CD4-positive, alpha-beta T cell treated with Interleukin-2 at 100 ng/mL for 4 hours (primary cell): ENCODE results near the gene EFCAB13.

Experiments
- DNase-seq: peaks from one replicate; pipeline ENCODE4 v3.0.0-alpha.2; 2020; ENCODE audit warnings: low spot score

The EFCAB13 gene

DNA sequence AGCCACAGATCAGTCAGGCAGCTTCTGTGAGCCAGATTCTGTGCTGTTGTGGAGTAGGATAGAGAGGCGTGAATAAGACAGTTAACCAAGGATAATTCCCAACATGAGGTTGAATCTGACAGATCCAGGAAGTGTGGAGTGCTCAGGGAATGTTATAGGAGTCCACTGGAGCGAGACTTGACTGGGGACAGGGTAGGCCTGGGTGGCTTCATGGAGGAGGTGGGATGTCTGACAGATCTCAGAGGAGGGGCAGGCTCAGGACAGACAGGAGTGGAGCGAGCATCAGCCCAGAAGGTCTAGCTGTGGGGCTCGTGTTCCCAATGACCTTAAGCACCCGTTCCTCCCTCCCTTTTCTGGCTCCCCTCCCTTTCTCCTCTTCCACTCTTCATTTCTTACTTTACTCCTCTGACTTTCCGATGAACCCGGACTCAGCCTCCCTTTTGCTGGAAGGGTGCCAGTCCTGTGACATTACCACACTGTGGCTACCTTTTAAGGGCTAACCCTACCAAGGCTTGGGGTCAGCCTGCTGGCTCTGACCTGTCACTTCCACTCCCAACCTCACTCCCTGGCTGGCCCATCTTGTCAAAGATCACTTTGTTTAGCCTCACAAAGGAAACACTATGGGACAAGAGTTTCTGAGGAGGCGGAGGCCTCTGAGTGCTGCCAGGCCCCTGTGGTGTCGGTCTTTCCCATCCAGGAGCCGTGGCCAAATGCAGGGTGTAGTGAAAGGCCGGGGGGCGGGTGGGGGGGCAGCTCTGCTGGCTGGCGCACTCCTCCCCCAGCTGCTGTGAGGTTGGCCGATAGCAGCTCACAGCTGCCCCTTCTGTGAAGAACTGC, 28.5 kb upstream of the EFCAB13 start:
- DNase-seq, result no peak

DNA sequence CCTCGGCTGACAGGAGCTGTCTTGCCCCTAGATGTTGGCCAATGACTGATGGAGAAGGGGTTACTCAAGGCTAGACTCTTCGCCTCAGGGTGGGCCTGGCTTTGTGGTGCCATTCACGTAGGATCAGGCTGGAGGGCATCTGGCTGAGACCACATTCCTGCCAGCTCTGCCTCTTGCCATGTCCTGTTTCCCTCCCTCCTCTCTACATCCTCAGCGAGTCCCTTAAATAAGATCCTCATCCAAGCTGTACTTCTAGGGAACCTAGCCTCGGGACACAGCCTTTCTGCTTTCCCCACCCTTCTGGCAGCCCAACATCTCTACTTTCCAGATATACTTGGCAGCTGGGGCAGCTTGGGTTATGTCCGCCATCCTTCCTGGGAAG, 27.9 kb upstream of the EFCAB13 start:
- no peak for DNase-seq

DNA sequence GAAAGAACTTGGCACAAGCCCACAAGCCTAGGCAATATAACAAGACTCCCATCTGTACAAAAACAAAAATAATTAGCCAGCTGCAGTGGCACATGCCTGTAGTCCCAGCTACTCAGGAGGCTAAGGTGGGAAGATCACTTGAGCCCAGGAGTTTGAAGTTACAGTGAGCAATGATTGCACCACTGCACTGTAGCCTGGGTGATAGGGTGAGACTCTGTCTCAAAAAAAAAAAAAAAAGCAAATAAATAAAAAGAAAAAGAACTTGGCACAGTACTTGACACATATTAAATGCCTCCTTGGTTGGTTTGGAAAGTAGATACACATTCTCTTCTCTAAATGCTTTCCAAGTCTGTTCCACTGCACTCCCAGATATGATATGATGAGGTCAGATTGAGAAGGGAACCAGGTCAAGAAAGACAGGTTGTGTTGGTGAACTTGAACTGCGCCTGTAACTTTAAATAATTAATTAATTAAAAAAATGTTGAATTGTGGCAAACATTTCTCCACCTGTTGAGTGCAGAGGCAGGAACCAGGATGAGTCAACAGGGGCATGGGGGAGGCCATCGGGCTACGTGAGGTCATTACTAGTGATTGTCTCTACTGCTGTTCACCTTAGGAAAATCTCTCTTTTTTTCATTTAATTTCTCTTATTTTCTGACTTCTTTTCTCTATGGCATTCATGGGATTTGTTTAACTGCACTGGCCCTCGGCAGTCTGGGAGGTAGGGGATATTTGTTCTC, 25.9 kb upstream of the EFCAB13 start:
- DNase-seq, result no peak

DNA sequence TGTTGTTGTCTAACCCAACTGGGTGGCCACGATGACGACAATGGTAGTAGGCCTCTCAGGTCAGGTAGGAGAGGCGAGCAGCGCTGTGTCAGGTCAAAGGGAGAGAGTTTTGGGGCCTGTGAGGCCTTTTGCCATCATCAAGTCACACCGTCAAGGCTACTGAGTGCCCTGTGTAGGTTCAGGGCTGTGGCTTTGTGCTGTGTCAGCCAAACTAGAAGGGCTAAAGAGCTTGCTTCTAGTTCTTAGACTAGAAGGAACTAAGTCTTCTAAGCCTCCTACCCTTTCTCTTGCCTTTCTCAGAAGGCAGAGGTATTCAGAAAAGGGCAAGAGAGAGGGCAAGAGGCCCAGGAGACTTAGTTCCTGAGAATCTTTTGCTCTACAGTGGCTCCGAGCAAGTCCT, 25.0 kb upstream of the EFCAB13 start:
- no peak for DNase-seq

DNA sequence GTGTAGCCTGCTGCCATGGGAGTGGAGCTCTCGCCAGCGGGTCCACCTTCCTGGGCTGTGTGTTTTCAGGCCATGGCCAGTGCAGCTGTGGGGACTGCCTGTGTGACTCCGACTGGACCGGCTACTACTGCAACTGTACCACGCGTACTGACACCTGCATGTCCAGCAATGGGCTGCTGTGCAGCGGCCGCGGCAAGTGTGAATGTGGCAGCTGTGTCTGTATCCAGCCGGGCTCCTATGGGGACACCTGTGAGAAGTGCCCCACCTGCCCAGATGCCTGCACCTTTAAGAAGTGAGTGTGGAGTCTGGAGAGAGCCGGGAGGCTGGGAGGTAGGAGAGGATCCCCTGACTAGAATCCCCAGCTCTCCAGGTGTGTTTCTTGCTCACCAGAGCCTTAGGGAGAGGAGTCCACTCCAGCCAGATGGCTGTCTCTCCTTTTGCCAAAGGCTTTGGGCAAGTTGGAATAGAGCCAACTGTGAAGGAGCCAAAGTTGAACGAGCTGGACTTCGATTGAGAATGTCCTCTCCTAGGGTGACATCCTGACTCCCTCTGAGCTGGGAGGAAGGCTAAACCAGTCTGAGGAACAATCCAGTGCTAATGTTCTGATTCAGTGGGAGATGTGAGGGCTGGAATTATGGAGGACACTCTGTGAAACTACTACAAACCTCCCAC, 24.4 kb upstream of the EFCAB13 start:
- no peak for DNase-seq

DNA sequence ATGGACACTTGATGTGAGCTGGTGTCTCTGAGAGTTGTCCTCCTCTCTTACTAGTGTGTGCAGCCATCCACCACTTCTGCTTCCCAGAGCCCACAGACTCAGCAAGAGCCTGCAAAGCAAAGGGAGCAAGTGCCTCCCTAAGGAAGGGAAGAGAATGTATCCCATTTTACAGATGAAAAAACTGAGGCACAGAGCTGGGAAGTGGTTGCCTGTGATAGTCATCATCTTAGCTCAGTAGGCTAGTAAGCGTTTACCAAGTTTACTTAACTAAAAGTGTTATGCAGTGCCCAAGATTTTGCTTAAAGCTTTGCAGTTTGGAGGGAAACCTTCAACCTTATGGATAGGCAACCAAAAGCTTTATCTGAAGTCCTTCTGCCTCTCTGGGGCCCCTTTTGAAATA, 23.0 kb upstream of the EFCAB13 start:
- no peak for DNase-seq

DNA sequence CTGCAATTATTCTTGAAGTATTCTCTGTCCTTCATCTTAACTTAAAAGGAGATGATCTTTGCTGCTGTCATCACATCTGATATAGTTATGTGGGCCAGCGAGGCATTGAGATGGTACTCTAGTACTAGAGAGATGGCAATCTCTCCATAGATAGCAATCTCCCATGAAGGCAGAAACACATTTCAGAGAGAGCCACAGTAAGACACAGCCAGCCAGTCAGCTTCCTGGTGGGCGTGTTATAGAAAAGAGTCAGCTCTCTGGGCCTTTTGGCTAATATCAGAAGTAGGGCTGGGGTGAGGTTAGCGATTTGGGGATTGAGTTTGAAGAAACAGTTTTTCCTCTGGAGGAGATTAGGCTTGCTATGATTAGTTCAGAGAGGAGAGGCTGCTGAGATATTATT, 22.6 kb upstream of the EFCAB13 start:
- DNase-seq, result no peak

DNA sequence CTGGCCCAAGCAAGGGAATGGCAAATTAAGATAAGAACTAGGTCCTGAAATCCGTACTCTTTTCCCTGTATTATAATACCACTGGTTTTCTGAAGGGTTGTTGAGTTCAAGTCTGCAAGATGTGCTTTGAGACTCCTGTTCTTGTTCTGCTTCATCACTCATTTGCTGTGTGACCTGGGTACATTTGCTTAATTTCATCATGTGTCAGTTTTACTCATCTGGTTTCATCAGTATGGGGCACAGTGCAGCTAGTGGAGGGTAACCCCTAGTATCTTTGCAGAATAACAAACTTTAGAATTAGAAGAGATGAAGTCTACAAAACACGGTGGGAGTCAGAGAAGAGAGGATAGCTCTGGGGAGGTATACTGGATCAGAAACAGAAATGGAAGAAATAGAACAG, 21.9 kb upstream of the EFCAB13 start:
- no peak for DNase-seq

DNA sequence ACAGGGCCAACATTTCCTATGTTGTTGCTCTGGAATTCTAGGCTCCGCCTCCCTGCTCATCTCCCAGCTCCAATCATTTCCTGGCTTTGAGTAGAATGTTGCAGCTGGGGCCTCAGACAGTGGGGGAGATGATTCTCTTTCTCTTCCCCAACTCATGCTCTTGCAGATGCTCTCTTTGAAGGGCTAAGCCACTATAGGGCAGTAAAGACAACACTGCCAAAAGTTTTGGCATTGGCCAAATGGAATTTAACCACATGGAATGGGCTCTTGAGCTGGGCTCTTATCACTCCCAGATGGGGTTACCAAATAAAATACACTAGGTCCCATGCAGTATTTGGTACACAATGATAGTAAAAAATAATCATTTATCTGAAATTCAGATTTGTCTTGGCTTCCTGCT, 19.6 kb upstream of the EFCAB13 start:
- DNase-seq, result no peak

DNA sequence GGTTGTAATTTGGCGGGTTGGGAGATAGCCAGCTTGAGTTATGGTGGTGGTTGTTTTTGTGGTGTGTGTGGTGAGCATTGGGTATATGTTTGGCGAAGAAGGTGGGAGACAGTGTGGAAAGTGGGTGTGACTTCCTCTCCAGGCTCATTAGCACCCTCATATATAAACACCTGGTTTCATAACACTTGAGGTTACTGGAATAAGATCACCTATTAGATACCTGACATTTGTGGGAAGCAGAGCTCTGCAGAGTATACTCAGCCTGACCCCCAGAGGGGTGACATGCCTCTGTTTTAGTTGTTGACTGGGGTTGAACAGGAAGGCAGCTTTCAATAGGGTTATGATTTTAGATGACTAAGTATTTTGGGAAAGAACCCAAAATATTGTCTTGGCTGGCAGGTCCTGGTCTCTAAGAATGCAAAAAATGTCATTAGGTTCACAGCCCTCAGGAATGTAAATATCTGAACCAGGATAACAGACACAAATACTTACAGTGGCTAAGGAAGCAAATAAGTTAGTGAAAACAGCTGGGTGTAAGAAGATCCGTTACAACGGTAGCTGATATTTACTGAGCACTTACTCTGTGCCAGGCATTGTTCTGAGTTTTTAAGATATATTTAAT, 18.3 kb upstream of the EFCAB13 start:
- peak; percentile 1 for DNase-seq

DNA sequence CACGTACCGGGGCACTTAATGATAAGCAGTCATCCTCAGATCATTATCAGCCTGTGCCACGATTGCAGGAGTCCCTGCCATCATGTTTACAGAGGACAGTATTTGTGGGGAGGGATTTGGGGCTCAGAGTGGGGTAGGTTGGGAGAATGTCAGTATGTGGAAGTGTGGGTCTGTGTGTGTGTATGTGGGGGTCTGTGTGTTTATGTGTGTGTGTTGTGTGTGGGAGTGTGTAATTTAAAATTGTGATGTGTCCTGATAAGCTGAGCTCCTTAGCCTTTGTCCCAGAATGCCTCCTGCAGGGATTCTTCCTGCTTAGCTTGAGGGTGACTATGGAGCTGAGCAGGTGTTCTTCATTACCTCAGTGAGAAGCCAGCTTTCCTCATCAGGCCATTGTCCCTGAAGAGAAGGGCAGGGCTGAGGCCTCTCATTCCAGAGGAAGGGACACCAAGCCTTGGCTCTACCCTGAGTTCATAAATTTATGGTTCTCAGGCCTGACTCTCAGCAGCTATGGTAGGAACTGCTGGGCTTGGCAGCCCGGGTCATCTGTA, 13.5 kb upstream of the EFCAB13 start:
- no peak for DNase-seq

DNA sequence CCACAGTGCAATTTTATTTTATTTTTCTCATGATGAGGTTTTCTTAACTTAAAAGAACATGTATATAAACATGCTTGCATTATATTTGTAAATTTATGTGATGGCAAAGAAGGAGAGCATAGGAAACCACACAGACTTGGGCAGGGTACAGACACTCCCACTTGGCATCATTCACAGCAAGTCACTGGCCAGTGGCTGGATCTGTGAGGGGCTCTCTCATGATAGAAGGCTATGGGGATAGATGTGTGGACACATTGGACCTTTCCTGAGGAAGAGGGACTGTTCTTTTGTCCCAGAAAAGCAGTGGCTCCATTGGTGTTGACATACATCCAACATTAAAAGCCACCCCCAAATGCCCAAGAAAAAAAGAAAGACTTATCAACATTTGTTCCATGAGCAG, 12.3 kb upstream of the EFCAB13 start:
- DNase-seq, result no peak

DNA sequence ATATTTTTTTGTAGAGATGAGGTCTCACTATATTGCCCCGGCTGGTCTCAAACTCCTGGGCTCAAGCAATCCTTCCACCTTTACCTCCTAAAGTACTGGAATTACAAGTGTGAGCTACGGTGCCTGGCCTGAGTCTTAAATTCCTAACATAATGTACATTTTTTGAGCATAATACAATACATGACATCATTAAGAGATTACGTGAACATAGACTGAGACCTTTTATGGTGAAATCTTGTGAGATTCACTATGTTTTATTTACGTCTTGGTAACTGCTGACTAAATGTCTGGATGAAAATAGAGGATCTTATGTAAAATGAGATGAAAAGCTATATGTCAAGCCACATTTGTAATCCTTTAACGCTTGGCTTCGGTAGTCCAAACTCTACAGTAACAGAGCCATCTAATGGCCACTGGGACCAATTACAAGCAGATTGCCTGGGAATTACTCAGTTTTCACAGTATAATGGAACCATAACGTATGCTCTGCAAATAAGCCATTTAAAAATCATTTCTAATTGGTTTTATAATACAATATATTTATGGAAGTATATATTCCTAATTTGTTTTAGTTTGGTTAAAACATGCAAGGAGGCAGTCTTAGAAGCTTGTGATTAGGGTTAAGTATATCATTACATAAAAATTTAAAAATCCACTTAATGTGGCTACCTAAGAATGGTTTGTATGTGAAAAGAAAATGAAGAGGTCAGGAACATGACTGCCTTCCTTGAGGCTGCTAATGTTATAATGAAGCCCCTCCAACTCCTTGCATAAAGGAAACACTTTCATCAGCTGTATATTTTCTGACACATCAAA, 8.1 kb upstream of the EFCAB13 start:
- peak; percentile 69 for DNase-seq

DNA sequence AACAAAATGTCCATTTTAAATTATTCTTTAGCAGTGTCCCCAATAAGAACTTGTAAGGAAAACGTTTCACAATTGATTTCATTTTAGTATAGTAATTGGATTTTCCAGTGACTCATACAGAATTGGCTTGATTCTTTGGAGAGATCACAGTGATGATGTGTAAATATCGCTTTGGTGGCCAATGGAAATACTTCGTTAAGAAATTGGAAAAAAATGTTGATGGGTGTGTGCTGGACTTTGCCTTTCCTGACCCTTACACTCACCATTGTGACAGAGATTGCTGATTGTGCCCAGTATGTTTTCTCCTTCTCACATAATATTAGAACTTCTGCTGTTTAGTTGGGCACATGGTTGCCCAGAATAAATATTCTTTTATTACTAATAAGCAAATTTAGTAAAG, 7.4 kb upstream of the EFCAB13 start:
- DNase-seq, result no peak

DNA sequence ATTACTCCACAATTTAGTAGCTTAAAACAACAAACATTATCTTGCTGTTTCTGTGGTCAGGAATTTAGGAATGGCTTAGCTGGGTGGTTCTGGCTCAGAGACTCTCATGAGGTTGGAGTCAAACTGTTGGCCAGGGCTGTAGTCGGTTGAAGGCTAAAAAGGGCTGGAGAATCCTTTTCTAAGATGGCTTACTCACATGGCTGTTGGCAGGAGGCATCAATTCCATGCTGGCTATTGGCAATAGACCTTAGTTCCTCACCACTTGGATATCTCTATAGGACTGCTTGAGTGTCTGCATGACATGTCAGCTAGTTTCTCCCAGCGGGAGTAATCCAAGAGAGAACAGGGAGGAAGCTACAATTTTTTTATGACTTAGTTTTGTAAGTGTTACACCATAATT, 6.6 kb upstream of the EFCAB13 start:
- DNase-seq, result no peak

DNA sequence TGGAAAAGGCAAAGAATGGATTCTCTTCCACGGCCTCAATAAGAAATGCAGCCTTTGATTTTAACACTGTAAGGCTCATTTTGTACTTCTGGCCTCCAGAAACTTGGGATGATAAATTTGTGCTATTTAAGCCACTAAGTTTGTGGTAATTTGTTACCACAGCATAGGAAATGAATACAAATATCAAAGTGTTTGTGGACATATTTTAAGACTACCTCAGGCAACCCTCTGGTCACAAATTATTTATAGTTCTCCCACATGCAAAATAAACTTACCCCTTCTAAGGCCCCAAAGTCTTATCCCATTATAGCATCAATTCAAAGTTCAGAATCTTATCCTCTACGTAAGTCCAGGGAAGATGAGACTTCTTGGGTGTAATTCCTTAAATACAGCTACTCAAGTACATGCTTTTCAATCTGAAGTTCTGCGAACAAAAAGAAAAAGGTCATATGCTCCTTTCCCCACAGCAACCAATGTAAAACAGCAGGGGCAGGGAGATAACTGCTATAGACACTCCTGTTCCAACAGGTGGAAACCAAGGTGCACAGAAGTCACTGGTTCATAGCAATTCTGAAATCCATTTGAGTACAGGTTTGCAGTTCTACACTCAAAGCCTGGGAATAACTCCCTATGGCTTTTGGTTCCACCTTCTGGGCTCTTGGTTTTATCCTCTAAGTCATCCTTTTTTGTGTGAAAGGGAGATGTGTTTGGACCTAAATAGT, 5.4 kb upstream of the EFCAB13 start:
- no peak for DNase-seq

DNA sequence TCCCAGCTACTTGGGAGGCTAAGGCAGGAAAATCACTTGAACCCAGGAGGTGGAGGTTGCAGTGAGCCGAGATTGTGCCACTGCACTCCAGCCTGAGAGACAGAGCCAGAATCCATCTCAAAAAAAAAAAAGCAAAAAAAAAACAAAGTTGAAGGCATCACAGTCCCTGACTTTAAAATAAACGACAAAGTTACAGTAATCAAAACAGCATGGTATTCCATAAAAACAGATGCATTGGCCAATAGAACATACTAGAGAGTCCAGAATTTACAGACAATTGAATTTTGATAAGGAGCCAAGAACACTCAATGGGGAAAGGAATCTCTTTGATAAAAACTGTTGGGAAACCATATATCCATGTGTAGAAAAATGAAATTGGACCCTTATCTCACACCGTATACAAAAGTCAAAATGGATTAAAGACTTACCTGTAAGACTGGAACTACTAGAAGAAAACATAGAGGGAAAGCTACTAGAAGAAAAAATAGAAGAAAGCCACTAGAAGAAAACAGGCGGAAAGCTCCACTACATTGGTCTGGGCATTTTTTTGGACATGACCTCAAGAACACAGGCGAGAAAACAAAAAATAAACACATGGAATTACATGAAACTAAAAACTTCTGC, 2.8 kb upstream of the EFCAB13 start:
- DNase-seq, result no peak

DNA sequence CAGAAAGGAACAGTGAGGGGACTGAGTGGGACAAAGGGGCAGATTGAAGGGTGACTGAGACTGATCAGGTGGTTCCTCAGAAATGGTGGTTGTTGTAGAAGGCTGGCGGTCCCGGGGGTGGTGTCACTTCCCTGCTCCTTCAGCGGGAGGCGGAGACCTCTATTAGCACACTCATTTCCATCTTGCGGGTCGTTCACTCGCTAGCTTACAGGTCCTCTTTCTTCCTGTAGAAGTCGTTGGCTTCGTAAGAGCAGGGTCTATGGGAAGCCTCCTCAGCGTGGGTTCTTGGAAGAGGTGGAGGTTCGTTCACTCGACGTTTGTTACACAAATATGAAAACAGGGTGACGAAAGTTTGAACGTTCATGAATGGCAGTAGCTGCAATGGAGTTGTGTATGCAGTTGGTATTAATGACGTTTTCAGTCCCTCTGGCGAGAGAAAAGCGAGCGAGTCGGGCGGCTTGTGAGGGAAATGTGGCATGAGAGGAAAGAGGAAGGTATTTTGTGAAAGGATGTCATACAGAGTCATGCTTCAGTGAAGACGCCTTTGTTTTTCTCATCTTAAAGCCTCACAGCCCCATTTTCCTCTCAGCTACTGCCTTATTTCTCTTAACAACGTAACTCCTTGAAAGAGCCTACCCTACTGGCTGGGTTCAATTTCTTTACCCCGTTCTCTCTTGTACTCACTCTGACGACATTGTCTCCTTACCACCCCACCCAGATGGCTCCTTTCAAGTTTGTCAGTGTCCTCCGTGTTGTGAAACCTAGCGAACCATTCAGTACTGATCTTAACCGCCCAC, 667 bp downstream of the EFCAB13 start:
- peak; percentile 38 for DNase-seq

DNA sequence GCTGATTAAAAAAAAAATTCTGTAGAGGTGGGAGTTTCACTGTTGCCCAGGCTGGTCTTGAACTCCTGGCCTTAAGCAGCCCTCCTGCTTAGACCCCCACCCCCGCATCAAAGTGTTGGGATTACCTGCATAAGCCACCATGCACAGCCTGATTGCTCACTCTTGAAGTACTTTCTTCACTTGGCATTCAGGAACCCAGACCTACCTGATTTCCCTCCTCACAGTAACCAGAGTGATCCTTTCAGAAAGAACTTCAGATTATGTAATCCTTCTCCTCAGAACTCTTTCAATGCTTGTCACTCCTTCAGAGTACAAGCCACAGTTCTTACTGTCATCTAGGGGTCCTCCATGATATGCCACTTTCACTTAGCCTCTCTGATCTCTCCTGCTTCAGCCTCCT, 1.4 kb downstream of the EFCAB13 start:
- no peak for DNase-seq

DNA sequence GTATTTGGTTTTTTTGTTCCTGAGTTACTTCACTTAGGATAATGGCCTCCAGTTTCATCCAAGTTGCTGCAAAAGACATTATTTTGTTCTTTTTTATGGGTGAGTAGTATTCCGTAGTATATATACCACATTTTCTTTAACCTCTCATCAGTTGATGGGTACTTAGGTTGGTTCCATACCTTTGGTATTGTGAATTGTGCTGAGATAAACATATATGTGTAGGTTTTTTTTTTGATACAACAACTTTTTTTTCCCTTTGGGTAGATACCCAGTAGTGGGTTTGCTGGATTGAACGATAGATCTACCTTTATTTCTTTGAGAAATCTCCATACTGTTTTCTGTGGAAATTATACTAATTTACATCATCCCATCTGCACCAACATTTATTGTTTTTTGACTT, 6.8 kb downstream of the EFCAB13 start:
- DNase-seq, result no peak
